Measurements from ENCODE around the gene TNRC18. TPM values are rescaled to one million over a fixed set of nuclear protein-coding genes. Genes with fewer than 3 reads are reported as not detected.

Gene TNRC18
- total and polyA plus RNA-seq, 9 of the 15 experiments (the other 6 are each of a cell fraction or from before 2014, with no cell fraction given): 0.03 to 43.2 (median 18.0) TPM

DNA sequence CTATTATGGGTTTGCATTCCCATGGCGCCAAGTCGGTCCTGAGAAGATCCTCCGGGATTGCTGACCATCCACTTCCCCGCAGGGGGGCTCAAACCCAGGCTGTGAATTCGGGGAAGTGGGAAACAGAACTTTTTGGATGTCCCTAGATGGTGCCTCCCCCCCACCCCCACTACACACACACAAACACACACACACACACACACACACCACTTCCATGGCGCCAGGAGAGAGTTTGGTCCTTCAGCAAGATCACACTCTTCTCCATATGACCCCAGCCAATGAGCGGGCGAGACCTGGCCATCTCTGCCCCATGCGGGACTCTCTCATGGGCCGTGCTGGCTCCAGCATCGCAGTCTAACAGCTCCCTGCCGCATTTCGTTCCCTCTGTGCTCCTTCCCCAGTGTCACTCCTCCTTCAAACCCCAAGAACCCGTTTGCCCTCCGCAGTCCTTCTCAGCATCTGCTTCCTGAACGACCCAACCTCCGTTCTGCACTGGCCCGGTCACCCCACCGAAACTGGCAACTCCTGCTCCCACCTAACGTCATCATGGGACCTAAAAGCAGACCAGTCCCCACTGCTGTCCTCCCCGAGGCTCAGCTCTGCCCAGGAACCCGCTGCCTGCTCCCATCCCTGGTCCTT is 32.1 kb upstream of the TNRC18 start (continued):
- no peak for TF ChIP-seq TCF7L2 (IDR thresholded peaks at IDR 0.05; ENCODE audit: low read depth, low read length)
- no peak for TF ChIP-seq CCNT2 (IDR thresholded peaks at IDR 0.05; ENCODE audit: borderline replicate concordance, extremely low read depth, insufficient read length, low read depth, low read length)
- TF ChIP-seq, protein P1, sequence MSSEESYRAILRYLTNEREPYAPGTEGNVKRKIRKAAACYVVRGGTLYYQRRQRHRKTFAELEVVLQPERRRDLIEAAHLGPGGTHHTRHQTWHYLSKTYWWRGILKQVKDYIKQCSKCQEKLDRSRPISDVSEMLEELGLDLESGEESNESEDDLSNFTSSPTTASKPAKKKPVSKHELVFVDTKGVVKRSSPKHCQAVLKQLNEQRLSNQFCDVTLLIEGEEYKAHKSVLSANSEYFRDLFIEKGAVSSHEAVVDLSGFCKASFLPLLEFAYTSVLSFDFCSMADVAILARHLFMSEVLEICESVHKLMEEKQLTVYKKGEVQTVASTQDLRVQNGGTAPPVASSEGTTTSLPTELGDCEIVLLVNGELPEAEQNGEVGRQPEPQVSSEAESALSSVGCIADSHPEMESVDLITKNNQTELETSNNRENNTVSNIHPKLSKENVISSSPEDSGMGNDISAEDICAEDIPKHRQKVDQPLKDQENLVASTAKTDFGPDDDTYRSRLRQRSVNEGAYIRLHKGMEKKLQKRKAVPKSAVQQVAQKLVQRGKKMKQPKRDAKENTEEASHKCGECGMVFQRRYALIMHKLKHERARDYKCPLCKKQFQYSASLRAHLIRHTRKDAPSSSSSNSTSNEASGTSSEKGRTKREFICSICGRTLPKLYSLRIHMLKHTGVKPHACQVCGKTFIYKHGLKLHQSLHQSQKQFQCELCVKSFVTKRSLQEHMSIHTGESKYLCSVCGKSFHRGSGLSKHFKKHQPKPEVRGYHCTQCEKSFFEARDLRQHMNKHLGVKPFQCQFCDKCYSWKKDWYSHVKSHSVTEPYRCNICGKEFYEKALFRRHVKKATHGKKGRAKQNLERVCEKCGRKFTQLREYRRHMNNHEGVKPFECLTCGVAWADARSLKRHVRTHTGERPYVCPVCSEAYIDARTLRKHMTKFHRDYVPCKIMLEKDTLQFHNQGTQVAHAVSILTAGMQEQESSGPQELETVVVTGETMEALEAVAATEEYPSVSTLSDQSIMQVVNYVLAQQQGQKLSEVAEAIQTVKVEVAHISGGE (CRISPR knock-in tag; IDR thresholded peaks at IDR 0.05): no peak
- 0 out of 2 replicates have a peak, but pooled peaks have one; percentile 48 for TF ChIP-seq ZNF263 (CRISPR knock-in tag; IDR thresholded peaks at IDR 0.05; ENCODE audit: borderline replicate concordance)
- no peak for TF ChIP-seq BACH1 (tag; IDR thresholded peaks at IDR 0.05)
- no peak for TF ChIP-seq MAZ (CRISPR knock-in tag; conservative IDR thresholded peaks at IDR 0.05 in 1 of 2, IDR thresholded peaks at IDR 0.05 in 1 of 2)
